GM18520 (cell line): ENCODE results near the gene SPRYD4.

Source experiments
- ATAC-seq: cut with Tn5 transposase; IDR thresholded peaks from one replicate; pipeline ENCODE4 v1.9.1; 2021; ENCODE audit not compliant: unreplicated experiment

SPRYD4 gene

GRCh38 chr12:56520048-56520447 is 51.7 kb downstream of the SPRYD4 start:
- ATAC-seq: no peak

GRCh38 chr12:56520506-56520905 is 52.1 kb downstream of the SPRYD4 start:
- no peak for ATAC-seq

- ATAC-seq: no peak
These were observed 52.8 kb downstream of the SPRYD4 start for GRCh38 chr12:56521209-56521589.

- ATAC-seq: no peak
These were observed 53.4 kb downstream of the SPRYD4 start, which contains the start of gene RBMS2 for GRCh38 chr12:56521590-56522371. RBMS2 (plus strand) TSS chr12:56521820; CDS start chr12:56522024, 204 bp downstream.

GRCh38 chr12:56522411-56523193 is 54.2 kb downstream of the SPRYD4 start:
- no peak for ATAC-seq

- no peak for ATAC-seq
These were observed 60.5 kb downstream of the SPRYD4 start for GRCh38 chr12:56528846-56529245.
